GM13976 (cell line): ENCODE measurements around the gene SH3RF1.

Source experiments
- DNase-seq: peaks from one replicate; pipeline ENCODE4 v3.0.0; 2012; ENCODE audit warnings: low spot score
- CTCF ChIP-seq: IDR thresholded peaks from 2 replicates; pipeline ENCODE4 v1.5.1; 2012; ENCODE audit warnings: borderline replicate concordance, mild to moderate bottlenecking; ENCODE audit not compliant: insufficient read depth; ENCODE audit errors: extremely low read depth, missing control alignments, control extremely low read depth
- in situ Hi-C: fragments of 300-500 bp; cut with MboI; formaldehyde crosslinking; loops from one replicate; pipeline ENCODE4 v1.12.0; 2022; ENCODE audit warnings: low sequenced_read_pairs, mixed read lengths, inconsistent platforms; ENCODE audit not compliant: unreplicated experiment

SH3RF1 gene

GRCh38 chr4:169158046-169158445 lies 112.7 kb downstream of the SH3RF1 start:
- no peak for TF ChIP-seq CTCF
- DNase-seq = no peak
- in situ Hi-C loops = no loop called here

GRCh38 chr4:169156392-169156791 lies 114.4 kb downstream of the SH3RF1 start:
- no peak for DNase-seq
- no peak for TF ChIP-seq CTCF
- in situ Hi-C loops = no loop called here

- in situ Hi-C loops = no loop called here
- no peak for DNase-seq
- no peak for TF ChIP-seq CTCF
Measured at GRCh38 chr4:169154121-169154520, 116.6 kb downstream of the SH3RF1 start.

GRCh38 chr4:169153481-169154087 lies 117.2 kb downstream of the SH3RF1 start:
- in situ Hi-C loops = no loop called here
- TF ChIP-seq CTCF = no peak
- DNase-seq = no peak

GRCh38 chr4:169152899-169153298 lies 117.9 kb downstream of the SH3RF1 start:
- no peak for DNase-seq
- in situ Hi-C loops = no loop called here
- no peak for TF ChIP-seq CTCF

- DNase-seq = no peak
- no peak for TF ChIP-seq CTCF
- in situ Hi-C loops = no loop called here
Measured at GRCh38 chr4:169152098-169152497, 118.7 kb downstream of the SH3RF1 start.

GRCh38 chr4:169151671-169152070 lies 119.1 kb downstream of the SH3RF1 start:
- no peak for DNase-seq
- no peak for TF ChIP-seq CTCF
- in situ Hi-C loops = no loop called here
